HG03354 (cell line): ENCODE measurements around the gene CABP1.
A peak's percentile ranks its signal among the peaks of the same experiment; 100 is the strongest.

ENCODE experiments used
- ATAC-seq: cut with Tn5 transposase; IDR thresholded peaks from one replicate; pipeline ENCODE4 v1.9.1; 2021; ENCODE audit warnings: mild to moderate bottlenecking; ENCODE audit not compliant: unreplicated experiment, poor library complexity, severe bottlenecking

CABP1 gene

GRCh38 chr12:120689397-120690082 lies 49.1 kb downstream of the CABP1 start:
- ATAC-seq = no peak

- no peak for ATAC-seq
Observed at GRCh38 chr12:120690083-120690450, 49.6 kb downstream of the CABP1 start.

- ATAC-seq = no peak
Observed at GRCh38 chr12:120690978-120691377, 50.6 kb downstream of the CABP1 start.

- no peak for ATAC-seq
Observed at GRCh38 chr12:120692524-120693033, 52.2 kb downstream of the CABP1 start.

DNA sequence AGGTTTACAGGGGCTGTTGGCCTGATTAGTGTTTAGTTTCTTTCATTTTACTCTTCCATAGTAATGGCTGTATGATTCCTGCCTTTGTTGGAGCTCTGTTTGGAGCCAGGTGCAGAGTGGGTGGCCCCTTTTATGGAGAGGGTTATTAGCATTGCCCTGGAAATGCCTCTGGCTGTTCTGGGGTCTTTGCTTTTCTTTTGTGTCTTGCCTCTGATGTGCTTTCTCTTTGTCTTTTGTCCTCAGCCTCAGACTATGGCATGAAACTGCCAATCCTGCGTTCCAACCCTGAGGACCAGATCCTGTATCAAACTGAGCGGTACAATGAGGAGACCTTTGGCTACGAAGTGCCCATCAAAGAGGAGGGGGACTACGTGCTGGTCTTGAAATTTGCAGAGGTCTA lies 53.4 kb downstream of the CABP1 start:
- no peak for ATAC-seq

GRCh38 chr12:120696626-120697025 lies 56.2 kb downstream of the CABP1 start:
- no peak for ATAC-seq

GRCh38 chr12:120697344-120697743 lies 56.9 kb downstream of the CABP1 start:
- no peak for ATAC-seq

DNA sequence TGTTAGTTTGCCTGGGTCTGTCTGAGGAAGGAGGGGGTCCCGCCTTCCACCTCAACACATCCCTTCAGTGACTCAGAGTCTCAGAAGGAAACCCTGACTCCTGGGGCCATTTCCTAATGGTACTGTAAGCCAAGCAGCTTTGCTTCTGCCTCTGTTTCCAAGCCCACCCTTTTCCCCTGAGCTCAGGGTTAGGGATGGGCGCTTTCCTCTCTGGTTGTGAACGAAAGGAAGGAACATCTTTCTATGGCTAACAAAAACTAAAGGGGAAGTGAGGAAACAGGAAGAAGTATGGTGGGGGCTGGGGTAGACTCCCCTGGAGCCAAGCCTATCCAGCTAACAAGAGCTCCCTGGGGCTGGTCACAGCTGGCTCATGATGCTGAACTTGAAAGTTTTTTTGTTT lies 58.2 kb downstream of the CABP1 start:
- no peak for ATAC-seq

- ATAC-seq = no peak
Observed at GRCh38 chr12:120699553-120699952, 59.1 kb downstream of the CABP1 start.

- ATAC-seq = no peak
Observed at GRCh38 chr12:120700886-120701285, 60.5 kb downstream of the CABP1 start.

DNA sequence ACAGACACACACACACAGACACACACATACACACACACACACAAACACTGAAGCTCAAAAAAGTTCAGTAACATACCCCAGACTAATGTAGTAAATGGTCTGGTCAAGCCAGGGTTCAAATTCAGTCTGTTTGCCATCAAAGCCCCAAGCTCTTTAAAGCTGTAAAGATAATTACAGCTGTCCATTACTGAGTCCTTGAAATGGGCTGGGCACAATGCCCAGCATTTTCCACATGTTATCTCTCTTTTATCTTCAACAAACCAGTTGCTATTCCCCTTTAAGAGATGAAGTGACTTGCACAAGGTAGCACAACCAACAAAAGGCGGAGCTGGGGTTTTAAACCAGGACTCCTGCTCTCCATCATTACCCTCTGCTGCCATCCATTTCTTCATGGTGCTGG lies 62.2 kb downstream of the CABP1 start:
- no peak for ATAC-seq

- ATAC-seq = no peak
Observed at GRCh38 chr12:120703311-120703942, 63.0 kb downstream of the CABP1 start.

GRCh38 chr12:120705618-120706017 lies 65.2 kb downstream of the CABP1 start:
- ATAC-seq = no peak

GRCh38 chr12:120706029-120706428 lies 65.6 kb downstream of the CABP1 start:
- no peak for ATAC-seq

DNA sequence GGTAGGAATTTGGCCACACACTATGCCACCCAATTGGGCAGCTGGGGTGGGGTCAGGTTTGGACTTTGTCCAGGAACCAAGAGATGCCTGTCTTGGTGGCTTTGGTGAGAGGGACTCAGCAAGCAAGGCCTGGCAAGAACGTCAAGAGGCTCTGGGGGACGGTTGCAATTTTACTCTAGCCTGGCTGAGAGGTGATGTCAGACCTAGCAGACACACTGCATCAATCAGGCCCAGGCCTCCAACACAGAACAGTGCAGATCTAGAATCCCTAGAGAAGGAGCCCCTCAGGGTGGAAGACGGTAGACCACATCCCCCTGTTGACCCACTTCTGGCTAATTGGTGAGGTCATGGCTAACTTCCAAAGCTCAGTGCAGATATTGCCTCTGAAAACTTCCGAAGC lies 68.2 kb downstream of the CABP1 start:
- ATAC-seq = no peak

DNA sequence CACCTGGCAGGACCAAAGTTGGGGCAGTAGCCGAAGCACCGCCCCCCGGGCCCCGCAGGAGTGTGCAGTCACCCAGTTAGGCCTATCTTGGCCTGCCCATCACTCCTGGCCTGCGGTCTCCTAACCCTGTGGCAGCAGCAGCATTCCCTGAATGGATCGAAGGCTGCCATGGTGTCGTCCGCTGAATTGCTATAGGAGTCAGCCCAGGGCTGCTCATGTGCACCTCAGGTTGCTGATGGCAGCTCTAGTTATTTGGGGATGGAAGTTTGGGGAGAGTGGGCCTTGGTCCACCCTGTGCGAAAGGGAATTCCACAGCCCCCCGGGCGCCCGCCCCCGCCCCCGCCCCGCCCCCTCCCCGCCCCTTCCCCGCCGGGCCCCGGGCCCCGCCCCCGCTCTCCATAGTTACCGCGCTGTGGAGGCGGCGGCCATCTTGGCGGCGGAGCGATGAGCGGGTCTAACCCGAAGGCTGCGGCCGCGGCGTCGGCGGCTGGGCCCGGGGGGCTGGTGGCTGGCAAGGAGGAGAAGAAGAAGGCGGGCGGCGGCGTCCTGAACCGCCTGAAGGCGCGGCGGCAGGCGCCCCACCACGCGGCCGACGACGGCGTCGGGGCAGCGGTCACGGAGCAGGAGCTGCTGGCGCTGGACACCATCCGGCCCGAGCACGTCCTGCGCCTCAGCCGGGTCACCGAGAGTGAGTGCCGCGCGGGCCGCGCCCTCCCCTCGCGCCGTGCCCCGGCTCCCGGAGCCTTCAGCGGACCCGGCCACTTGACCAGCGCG lies 69.8 kb downstream of the CABP1 start, which contains the start of gene UNC119B:
UNC119B (plus strand) TSS at position 428 of the 774 bp plus-strand sequence; CDS start at position 445, 17 bp downstream.
- peak; percentile 87 for ATAC-seq

- peak; percentile 8 for ATAC-seq
Observed at GRCh38 chr12:120710805-120711296, 70.4 kb downstream of the CABP1 start.

- ATAC-seq = no peak
Observed at GRCh38 chr12:120711411-120711810, 71.0 kb downstream of the CABP1 start.

DNA sequence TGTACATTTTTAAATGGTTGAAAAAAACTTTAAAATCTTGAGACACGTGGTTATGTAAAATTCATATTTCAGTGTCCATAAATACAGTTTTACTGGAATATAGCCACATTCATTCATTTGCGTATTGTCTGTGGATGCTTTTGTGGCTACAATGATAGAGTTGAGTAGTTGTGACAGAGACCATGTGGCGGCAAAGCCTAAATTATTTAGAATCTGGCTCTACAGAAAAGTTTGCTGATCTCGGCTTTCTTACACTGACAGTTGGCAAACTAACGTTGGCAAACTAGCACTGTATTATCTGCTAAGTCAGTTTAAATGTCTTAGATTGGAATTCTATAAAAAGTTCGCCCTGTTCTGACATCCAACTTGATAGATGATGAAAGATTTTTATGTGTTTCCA lies 72.2 kb downstream of the CABP1 start:
- ATAC-seq = no peak

- ATAC-seq = peak; percentile 42
Observed at GRCh38 chr12:120713861-120714482, 73.5 kb downstream of the CABP1 start.
